Stimulated activated CD4-positive, alpha-beta T cell treated with anti-CD3 and anti-CD28 coated beads, Interleukin-4, amount 100 ng/mL, for 4 hours (primary cell): ENCODE data around the gene IQSEC1.
"Not testable (repeated sequence)": the region's sequence is repeated elsewhere in the genome, so short reads cannot be mapped to it uniquely, and the experiment has no call there.

Experiments used
- DNase-seq, 2 experiments: peaks; one replicate each; pipeline ENCODE4 v3.0.0-alpha.2; 2020

The IQSEC1 gene

DNA sequence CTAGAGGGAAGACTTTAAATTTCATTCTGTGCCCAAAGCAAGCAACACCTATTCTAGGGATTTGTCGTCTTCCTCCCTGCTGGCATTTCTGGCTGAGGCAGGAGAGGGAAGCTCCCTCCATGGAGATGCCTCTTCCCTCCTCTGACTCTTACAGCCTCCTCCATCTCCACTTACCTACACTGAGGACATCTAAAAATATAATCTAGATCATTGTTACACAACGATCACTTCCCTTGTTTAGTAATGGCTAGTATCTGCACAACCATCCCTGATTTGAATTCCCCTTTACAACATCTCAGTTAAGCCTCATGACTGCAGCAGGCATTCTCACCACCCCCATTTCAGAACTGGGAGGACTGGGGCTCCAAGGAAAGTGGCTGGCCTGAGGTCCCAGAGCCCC, 219.4 kb downstream of the IQSEC1 start:
- DNase-seq = not testable (repeated sequence)

DNA sequence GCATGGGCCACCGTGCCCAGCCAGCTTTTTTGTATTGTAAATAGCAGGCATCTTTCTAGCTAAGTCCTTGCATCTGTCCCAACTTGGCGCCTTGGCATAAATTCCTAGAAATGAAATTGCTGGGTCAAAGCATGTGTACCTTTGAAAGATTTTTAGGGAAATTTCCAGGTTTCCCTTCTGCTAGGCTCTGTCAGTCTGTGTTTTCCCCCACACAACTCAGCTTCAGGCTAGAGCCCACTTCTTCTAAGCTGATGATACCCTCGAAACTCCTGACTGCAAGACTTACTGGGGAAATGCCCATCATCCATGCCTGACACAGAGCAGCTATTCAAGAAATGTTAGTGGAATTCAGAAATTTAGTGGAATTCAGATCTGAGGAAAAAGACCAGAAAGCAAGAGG, 221.0 kb downstream of the IQSEC1 start:
- DNase-seq = no peak
